Erythroblast (primary cell): ENCODE measurements around the gene CYP4A22.

Source experiments
- GATA1 ChIP-seq: IDR thresholded peaks from 2 replicates; pipeline ENCODE4 v1.6.1; 2011; ENCODE audit warnings: low read depth, mild to moderate bottlenecking, control low read depth, low read length, moderate library complexity
- POLR2A ChIP-seq: IDR thresholded peaks from 2 replicates; pipeline ENCODE4 v1.6.1; 2011; ENCODE audit warnings: mild to moderate bottlenecking, low read length

- TF ChIP-seq POLR2A (no peak), GATA1 (no peak)
Observed at GRCh38 chr1:47137198-47137597, at the start of gene CYP4A22.
